Measurements from ENCODE around the gene ZNF365.
"Not testable (repeated sequence)": the region's sequence is repeated elsewhere in the genome, so short reads cannot be mapped to it uniquely, and the experiment has no call there.

ZNF365 gene

GRCh38 chr10:62377966-62378365 lies 3.8 kb downstream of the ZNF365 start:
- no peak for DNase-seq

DNA sequence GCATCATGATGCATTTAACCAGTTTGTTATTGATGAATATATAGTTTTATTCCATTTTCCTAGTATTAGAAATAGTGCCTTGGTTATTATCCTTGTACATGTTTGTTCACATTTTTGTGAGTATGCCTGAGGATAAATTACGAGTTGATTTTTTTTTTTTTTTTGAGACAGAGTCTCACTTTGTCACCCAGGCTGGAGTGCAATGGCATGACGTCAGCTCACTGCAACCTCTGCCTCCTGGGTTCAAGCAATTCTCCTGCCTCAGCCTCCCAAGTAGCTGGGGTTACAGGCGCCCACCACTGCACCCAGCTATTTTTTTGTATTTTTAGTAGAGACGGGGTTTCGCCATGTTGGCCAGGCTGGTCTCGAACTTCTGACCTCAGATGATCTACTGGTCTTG lies 4.7 kb downstream of the ZNF365 start:
- DNase-seq = not testable (repeated sequence)

DNA sequence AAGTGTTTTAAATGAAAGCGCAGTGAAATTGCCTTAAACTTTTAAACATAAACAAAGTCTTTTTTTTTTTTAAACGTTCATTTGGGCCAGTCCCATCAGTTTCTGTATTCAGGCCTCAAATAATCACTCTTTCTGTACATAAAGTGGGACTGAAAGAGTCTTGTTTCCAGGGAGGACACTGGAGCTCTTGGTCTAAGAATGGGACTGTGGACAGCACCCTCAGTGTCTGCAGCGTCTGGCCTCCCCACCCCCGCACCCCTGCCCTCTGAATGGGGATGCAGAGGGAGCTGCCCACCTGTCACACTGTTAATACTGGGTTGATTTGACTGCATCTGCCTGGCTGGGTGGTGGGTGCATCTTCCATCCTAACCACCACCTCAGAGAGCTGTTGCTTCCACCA lies 5.2 kb downstream of the ZNF365 start:
- DNase-seq = peak in 1 of 2 experiments; percentile 0

DNA sequence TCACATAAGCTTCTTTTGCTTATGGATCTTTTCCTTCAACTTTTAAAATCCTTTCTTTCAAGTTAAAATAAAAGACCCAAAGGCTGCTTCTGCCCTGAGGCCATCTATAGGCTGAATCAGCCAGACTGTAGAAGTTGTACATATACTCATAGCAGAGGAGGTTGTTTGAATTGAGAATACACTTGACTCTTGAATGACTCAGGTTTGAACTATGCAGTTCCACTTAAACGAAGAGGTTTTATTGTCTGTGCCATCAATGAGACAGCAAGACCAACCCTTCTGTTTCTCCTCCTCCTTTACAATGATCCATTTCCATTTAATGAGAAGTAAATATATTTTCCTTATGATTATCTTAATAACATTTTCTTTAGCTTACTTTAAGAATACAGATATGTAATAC lies 5.8 kb downstream of the ZNF365 start:
- DNase-seq = no peak

DNA sequence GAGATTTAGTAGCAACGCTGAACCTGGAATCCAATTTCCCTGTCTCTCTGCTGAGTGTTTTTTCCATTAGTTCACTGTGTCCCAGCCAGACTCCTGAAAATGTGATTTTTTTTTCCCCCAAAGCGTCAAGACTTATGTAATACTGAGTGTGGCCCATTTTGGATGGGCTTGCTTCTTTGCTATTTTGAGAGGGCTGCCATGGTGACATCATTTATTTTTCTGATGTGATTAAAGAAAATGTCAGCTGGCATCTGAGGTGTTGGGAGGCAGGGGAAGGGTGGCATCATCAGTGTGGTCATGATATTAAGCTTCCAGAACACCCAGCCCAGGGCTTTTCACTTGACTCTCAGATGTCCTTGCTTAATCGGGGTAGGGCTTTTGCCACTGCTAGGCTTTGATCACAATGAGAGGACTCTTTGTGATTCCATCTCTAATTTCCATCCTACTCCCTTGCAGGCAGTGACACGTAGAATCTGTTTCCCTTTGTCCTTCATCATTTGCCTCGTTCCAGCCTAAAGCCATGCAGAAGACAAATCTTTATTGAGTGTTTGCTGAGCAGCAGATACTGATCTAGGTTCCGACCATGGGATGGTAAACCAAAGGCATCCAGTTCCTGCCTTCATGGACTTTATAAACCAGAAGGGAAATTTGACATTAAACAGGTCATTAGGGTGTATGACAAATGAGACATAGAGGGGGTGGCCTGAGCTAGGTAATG lies 7.4 kb downstream of the ZNF365 start:
- no peak for DNase-seq

- DNase-seq = no peak
These were observed 8.7 kb downstream of the ZNF365 start for GRCh38 chr10:62382831-62383230.

GRCh38 chr10:62384057-62384446 lies 9.9 kb downstream of the ZNF365 start:
- no peak for DNase-seq

GRCh38 chr10:62384447-62385081 lies 10.4 kb downstream of the ZNF365 start:
- peak in 1 of 2 experiments; percentile 24 for DNase-seq

GRCh38 chr10:62386356-62387320 lies 12.5 kb downstream of the ZNF365 start:
- no peak for DNase-seq

- DNase-seq = no peak
These were observed 14.2 kb downstream of the ZNF365 start for GRCh38 chr10:62388328-62388727.

- DNase-seq = no peak
These were observed 16.5 kb downstream of the ZNF365 start for GRCh38 chr10:62390497-62391176.

- no peak for DNase-seq
These were observed 19.1 kb downstream of the ZNF365 start for GRCh38 chr10:62393237-62393636.

DNA sequence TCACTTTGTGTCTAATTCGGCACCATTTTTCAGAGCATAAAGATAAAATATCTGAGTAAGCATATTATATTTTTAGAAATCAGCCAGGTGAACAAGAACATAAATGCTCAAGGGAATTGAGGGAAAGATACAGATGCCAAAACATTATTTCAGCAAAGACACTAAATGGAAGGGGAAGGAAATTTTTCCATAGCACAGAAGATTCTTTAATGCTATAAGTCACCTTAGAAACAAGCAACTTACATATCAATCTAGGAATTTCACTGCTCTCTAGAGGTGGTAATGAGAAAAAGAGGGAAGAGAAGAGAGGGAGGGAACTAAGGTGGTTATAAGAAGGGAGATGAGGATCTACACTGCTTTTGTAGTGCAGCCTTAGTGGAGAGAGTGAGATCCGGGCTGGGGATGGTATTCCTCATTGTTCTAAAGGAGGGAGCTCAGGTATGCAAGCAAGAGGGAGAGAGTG lies 20.4 kb downstream of the ZNF365 start:
- DNase-seq = no peak

DNA sequence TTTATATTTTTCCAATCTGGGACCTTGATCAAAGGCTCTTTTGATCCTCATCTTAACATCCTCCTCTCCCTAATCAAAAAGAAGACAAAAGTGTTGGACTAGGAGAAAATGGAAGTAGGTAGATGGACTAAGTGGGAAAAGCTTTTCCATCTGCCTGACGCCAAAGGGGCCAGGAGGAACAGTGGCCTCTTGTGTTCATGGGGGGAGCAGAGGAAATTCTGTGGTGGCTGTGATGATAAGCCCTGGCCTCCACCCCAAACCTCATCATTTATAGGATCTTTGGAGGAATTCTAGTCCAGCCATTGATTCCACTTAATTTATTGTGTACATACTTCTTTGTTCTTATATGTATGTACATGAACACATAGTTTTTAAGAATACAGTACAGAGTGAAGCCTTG lies 21.7 kb downstream of the ZNF365 start:
- DNase-seq = no peak

DNA sequence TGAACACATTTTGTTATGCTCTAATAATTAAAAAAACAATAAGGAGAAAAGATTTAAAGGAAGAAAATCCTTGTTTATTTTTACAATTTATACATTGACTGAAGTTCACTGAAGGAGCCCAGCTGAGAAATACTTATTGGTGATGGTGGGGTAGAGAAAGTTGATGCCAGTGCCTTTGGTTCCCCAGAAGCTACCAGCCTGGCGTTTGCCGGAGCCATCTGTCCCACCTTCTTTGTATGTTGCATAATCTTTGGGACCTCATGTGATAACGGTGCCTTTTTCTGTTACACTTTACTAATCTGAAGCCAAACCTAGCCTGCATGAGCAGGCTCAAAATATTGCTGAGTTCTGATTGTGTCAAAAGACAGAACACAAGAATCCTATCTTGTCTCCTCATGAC lies 22.7 kb downstream of the ZNF365 start:
- no peak for DNase-seq

DNA sequence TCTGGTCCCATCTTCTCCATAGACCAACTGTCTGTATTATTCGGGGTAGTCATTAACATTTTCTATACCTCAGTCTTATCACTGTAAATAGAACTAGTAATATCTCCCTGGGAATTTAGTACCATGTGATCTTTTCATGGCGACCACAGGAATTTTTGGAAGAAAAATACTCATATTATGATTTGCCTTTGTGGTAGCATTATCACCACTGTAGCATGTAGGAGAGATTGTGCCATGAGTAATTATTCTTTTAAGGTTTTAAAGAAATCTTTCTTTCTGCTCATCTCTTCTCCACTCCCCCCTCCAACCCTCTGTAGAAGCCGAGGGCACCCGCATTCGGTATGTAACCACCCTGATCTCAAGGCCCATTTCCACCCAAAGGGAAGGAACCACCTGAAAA lies 25.0 kb downstream of the ZNF365 start:
- no peak for DNase-seq

DNA sequence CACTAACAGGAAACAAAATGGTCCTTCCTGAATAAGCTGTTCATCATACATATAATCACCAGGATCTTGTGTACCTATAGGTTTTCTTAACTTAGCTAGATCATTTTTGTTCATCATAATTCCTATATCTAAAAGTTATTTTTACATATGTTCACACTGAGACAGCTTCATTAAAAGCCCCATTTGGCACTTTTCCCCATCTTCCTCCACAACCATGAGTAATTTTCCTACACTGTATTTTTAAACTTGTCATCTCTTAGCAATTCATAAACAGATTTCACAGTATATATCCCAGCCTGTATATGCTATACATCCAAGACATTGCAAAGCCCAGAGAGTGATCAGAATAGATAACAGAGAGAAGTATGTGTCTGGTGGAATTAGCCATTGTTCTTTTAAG lies 28.3 kb downstream of the ZNF365 start:
- DNase-seq = no peak

GRCh38 chr10:62410528-62410927 lies 36.4 kb downstream of the ZNF365 start:
- not testable (repeated sequence) for DNase-seq

DNA sequence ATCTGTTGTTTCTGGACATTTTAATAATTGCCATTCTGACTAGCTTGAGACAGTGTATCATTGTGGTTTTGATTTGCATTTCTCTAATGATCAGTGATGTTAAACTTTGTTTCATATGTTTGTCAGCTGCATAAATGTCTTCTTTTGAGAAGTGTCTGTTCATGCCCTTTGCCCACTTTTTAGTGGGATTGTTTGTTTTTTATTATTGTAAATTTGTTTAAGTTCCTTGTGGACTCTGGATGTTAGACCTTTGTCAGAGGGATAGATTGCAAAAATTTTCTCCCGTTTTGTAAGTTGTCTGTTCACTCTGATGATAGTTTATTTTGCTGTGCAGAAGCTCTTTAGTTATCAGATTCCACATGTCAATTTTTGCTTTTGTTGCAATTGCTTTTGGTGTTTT lies 36.8 kb downstream of the ZNF365 start:
- not testable (repeated sequence) for DNase-seq

DNA sequence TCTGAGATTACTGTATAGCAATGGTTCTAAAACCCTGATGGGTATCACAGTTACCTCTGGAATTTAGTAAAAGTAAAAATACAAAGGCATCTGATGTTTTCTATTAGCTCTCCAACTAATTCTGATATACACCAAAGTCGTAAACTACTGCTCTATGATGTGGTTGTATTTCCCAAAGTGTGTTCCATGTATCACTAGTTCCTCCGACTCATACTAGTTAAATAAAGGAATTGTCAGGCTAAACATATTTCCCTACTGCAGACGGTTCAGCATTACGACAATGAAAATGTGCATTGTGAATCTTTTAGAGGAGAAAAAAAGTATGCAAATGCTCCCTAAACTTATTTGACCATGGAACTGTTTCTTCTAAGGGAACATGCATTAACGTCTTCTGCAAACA lies 38.9 kb downstream of the ZNF365 start:
- DNase-seq = no peak

DNA sequence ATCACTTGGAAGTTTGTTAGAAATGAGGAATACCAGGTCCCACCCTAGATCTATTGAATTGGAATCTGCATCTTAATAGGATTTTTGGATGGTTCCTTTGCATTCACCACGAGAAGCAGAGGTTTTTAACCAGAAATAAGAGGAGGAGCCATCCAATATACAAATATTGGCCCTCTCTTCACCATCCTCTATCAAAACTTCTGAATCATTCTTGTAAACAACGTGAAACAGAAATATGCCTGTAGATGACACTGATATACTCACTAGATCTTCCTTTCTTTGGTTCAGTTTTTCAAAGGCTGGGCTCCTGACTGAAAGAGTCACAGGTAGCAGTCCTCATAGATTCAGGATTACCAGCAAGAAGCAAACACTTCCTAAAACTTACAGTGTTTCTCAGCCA lies 39.5 kb downstream of the ZNF365 start:
- DNase-seq = no peak

DNA sequence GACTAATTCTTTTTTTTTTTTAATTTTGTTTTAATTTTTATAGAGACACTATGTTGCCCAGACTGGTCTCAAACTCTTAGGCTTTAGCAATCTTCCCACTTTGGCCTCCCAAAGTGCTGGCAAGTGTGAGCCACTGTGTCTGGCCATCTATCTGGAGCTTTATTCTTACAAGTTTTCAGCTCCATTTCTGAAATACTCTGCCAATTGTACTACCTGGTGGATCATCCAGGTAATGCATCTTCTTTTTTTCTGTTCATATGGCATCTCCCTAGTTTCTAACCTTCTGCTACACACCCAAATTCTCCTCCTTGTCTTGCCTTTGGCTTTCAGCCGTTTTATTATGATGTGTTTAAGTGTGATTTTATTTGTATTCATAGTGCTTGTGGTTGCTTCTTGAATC lies 40.2 kb downstream of the ZNF365 start:
- no peak for DNase-seq

DNA sequence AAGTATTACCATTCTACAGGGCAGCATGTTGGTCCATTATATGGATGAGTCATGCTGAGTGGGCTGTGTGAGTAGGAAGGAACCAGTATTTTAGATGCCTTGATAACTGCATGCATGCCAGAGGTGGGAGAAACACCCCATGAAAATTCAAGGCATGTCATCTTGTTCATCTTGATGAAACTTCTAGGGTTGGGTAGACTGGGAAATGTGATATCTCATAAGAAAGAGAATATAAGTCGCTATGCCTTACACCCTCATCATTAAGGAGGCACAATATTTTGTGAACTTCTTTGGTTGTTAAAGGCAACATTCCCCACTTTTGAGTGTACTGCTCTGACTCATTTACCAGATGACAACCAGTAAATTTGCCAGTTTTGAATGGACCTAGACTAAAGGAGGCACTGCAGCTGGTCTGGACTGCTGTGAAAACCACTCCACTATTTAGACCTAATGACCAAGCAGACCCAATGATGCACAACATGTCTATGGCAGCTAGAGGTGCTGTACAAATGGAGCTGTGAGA lies 48.0 kb downstream of the ZNF365 start:
- DNase-seq = no peak

All from NCI-H524 (cell line).